Airway epithelial cell (primary cell): Measurements from ENCODE around the gene MAP3K7CL. TPM values are rescaled to one million over a fixed set of nuclear protein-coding genes. Genes with fewer than 3 reads are reported as not detected.

Experiments
- total RNA-seq: library from RNA; depleted of rRNA; stranded (reverse); fragments of >200 nt; gene quantifications from 2 replicates; pipeline ENCODE4 v1.2.3, GENCODE V29; 2015

The MAP3K7CL gene
- 1.7 and 2.2 TPM in 2 replicates for total RNA-seq

GRCh38 chr21:29130270-29130969 lies at the start of gene MAP3K7CL:
Gene MAP3K7CL (plus strand): TSS chr21:29130644. CDS start chr21:29133345, 2,701 bp downstream.

Other genes with a start within 250 kb of the MAP3K7CL start
- 14.9 and 17.1 TPM in 2 replicates for gene LTN1, start 137.8 kb upstream of the MAP3K7CL start, total RNA-seq
- gene RWDD2B, start 111.3 kb upstream of the MAP3K7CL start, total RNA-seq = 6.4 and 16.4 TPM in 2 replicates
- gene USP16, start 106.0 kb upstream of the MAP3K7CL start, total RNA-seq = 15.9 and 20.7 TPM in 2 replicates
- gene CCT8, start 57.0 kb upstream of the MAP3K7CL start, total RNA-seq = 244 and 271 TPM in 2 replicates
- gene BACH1, start 168.3 kb downstream of the MAP3K7CL start, total RNA-seq = 28.1 and 34.8 TPM in 2 replicates